ENCODE data around the gene SPIN1. TPM values are rescaled to one million over a fixed set of nuclear protein-coding genes. Genes with fewer than 3 reads are reported as not detected.

The SPIN1 gene
- total RNA-seq, 2 experiments from 2014 or later: 20.0 to 39.0 TPM

GRCh38 chr9:88438811-88439210 is 50.6 kb downstream of the SPIN1 start:
- DNase-seq (ENCODE audit: low spot score): no peak
- no peaks in the 10 kb centered on the region for H3K79me2 ChIP-seq (ENCODE audit: insufficient read depth, low read depth, low read length)
- intact Hi-C loops (cut with micrococcal nuclease; ENCODE audit: unreplicated experiment): loop anchor here (5.0 kb wide), 1 partner anchor 38 kb away; no protein-coding TSS in a partner anchor
- H3K9me3 ChIP-seq (ENCODE audit: low read length): no peaks in the 10 kb centered on the region
- no peak for TF ChIP-seq EZH2phosphoT487 (IDR thresholded peaks at IDR 0.05; ENCODE audit: borderline replicate concordance, low read depth, low read length)
- TF ChIP-seq, protein P1, sequence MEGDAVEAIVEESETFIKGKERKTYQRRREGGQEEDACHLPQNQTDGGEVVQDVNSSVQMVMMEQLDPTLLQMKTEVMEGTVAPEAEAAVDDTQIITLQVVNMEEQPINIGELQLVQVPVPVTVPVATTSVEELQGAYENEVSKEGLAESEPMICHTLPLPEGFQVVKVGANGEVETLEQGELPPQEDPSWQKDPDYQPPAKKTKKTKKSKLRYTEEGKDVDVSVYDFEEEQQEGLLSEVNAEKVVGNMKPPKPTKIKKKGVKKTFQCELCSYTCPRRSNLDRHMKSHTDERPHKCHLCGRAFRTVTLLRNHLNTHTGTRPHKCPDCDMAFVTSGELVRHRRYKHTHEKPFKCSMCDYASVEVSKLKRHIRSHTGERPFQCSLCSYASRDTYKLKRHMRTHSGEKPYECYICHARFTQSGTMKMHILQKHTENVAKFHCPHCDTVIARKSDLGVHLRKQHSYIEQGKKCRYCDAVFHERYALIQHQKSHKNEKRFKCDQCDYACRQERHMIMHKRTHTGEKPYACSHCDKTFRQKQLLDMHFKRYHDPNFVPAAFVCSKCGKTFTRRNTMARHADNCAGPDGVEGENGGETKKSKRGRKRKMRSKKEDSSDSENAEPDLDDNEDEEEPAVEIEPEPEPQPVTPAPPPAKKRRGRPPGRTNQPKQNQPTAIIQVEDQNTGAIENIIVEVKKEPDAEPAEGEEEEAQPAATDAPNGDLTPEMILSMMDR (conservative IDR thresholded peaks at IDR 0.05; ENCODE audit: low read length): no peak
- no peaks in the 10 kb centered on the region for H3K9me2 ChIP-seq (ENCODE audit: insufficient read depth, low read length)
- no peaks in the 10 kb centered on the region for H3K4me1 ChIP-seq (ENCODE audit: insufficient read depth, low read length, poor library complexity, severe bottlenecking)
- H3K36me3 ChIP-seq (ENCODE audit: insufficient read depth, low read length): peaks cover 22% of the 10 kb centered on the region
- no peak overlapping the region for H3K4me3 ChIP-seq (ENCODE audit: low read depth, low read length, poor library complexity, severe bottlenecking)
- H3K27ac ChIP-seq (ENCODE audit: low read depth, low read length, poor library complexity, severe bottlenecking): no peak overlapping the region
- no peaks in the 10 kb centered on the region for H4K20me1 ChIP-seq (ENCODE audit: insufficient read depth, low read length)
- CTCF ChIA-PET (ENCODE audit: unreplicated experiment): no interaction called here
- POLR2A ChIA-PET: no interaction called here
- no peak overlapping the region for H2AFZ ChIP-seq (ENCODE audit: low read length)
- H3K4me2 ChIP-seq (ENCODE audit: low read length): no peak overlapping the region
- no TSS peak for BruUV-seq (replicated peaks)

- Histone ChIP-seq H3K36me3 (ENCODE audit: insufficient read depth, low read length) (peaks cover 15% of the 10 kb centered on the region), H3K27ac (ENCODE audit: low read depth, low read length, poor library complexity, severe bottlenecking) (no peak overlapping the region), H3K4me2 (ENCODE audit: low read length) (no peak overlapping the region), H4K20me1 (ENCODE audit: insufficient read depth, low read length) (no peaks in the 10 kb centered on the region), H3K9me2 (ENCODE audit: insufficient read depth, low read length) (no peaks in the 10 kb centered on the region), H3K9me3 (ENCODE audit: low read length) (peaks cover 6% of the 10 kb centered on the region; the same call in 1 of the 2 replicates), H3K79me2 (ENCODE audit: insufficient read depth, low read depth, low read length) (no peaks in the 10 kb centered on the region), H3K4me1 (ENCODE audit: insufficient read depth, low read length, poor library complexity, severe bottlenecking) (no peaks in the 10 kb centered on the region), H3K4me3 (ENCODE audit: low read depth, low read length, poor library complexity, severe bottlenecking) (no peak overlapping the region), H2AFZ (ENCODE audit: low read length) (no peak overlapping the region)
- CTCF ChIA-PET (ENCODE audit: unreplicated experiment): no interaction called here
- intact Hi-C loops (cut with micrococcal nuclease; ENCODE audit: unreplicated experiment): no loop called here
- BruUV-seq (replicated peaks): no TSS peak
- TF ChIP-seq, protein P1 (conservative IDR thresholded peaks at IDR 0.05; ENCODE audit: low read length): no peak
- TF ChIP-seq EZH2phosphoT487 (IDR thresholded peaks at IDR 0.05; ENCODE audit: borderline replicate concordance, low read depth, low read length): no peak
- POLR2A ChIA-PET: interaction anchor here (0.6 to 0.7 kb wide), 2 partner anchors 462 to 789 kb away, joined by 3 read pairs; no protein-coding TSS in a partner anchor
- DNase-seq (ENCODE audit: low spot score): no peak
Observed at GRCh38 chr9:88441301-88442007, 53.2 kb downstream of the SPIN1 start.

- no peak overlapping the region for H3K27ac ChIP-seq (ENCODE audit: low read depth, low read length, poor library complexity, severe bottlenecking)
- CTCF ChIA-PET (ENCODE audit: unreplicated experiment): no interaction called here
- H3K79me2 ChIP-seq (ENCODE audit: insufficient read depth, low read depth, low read length): peaks cover 5% of the 10 kb centered on the region; the same call in 1 of the 2 replicates
- no TSS peak for BruUV-seq (replicated peaks)
- TF ChIP-seq, protein P1 (conservative IDR thresholded peaks at IDR 0.05; ENCODE audit: low read length): no peak
- TF ChIP-seq EZH2phosphoT487 (IDR thresholded peaks at IDR 0.05; ENCODE audit: borderline replicate concordance, low read depth, low read length): no peak
- intact Hi-C loops (cut with micrococcal nuclease; ENCODE audit: unreplicated experiment): no loop called here
- no peak overlapping the region for H3K4me2 ChIP-seq (ENCODE audit: low read length)
- H2AFZ ChIP-seq (ENCODE audit: low read length): no peak overlapping the region
- peaks cover 8% of the 10 kb centered on the region for H3K4me1 ChIP-seq (ENCODE audit: insufficient read depth, low read length, poor library complexity, severe bottlenecking)
- H3K4me3 ChIP-seq (ENCODE audit: low read depth, low read length, poor library complexity, severe bottlenecking): no peak overlapping the region
- H3K36me3 ChIP-seq (ENCODE audit: insufficient read depth, low read length): peaks cover 8% of the 10 kb centered on the region
- no peaks in the 10 kb centered on the region for H3K9me2 ChIP-seq (ENCODE audit: insufficient read depth, low read length)
- H4K20me1 ChIP-seq (ENCODE audit: insufficient read depth, low read length): no peaks in the 10 kb centered on the region
- DNase-seq (ENCODE audit: low spot score): no peak
- POLR2A ChIA-PET: interaction anchor here (0.6 kb wide), 1 partner anchor 34 kb away, joined by 3 read pairs; no protein-coding TSS in a partner anchor
- peaks cover 6% of the 10 kb centered on the region; the same call in 1 of the 2 replicates for H3K9me3 ChIP-seq (ENCODE audit: low read length)
Observed at GRCh38 chr9:88443480-88444113, 55.4 kb downstream of the SPIN1 start.
